ENCODE results near the gene CFAP221.

CFAP221 gene

GRCh38 chr2:119544075-119544938 is at the start of gene CFAP221:
Gene CFAP221, plus strand, starts transcription at chr2:119544449. Its CDS starts 1,683 bp downstream, at chr2:119546132.
- DNase-seq = peak; percentile 9

- DNase-seq = no peak
These were observed 48.3 kb upstream of the CFAP221 start for GRCh38 chr2:119495948-119496347.

- DNase-seq = no peak
These were observed 47.6 kb upstream of the CFAP221 start for GRCh38 chr2:119496682-119497081.

- DNase-seq = no peak
These were observed 35.5 kb upstream of the CFAP221 start for GRCh38 chr2:119508756-119509155.

- DNase-seq = no peak
These were observed 32.3 kb upstream of the CFAP221 start for GRCh38 chr2:119511989-119512388.

GRCh38 chr2:119512946-119513345 is 31.3 kb upstream of the CFAP221 start:
- no peak for DNase-seq

GRCh38 chr2:119513832-119514231 is 30.4 kb upstream of the CFAP221 start:
- DNase-seq = no peak

GRCh38 chr2:119516121-119516520 is 28.1 kb upstream of the CFAP221 start:
- no peak for DNase-seq

GRCh38 chr2:119517433-119517832 is 26.8 kb upstream of the CFAP221 start:
- DNase-seq = no peak

GRCh38 chr2:119518401-119519056 is 25.7 kb upstream of the CFAP221 start:
- no peak for DNase-seq

GRCh38 chr2:119519057-119519408 is 25.2 kb upstream of the CFAP221 start:
- DNase-seq = no peak

- no peak for DNase-seq
These were observed 23.4 kb upstream of the CFAP221 start for GRCh38 chr2:119520696-119521432.

GRCh38 chr2:119521433-119522050 is 22.7 kb upstream of the CFAP221 start:
- no peak for DNase-seq

GRCh38 chr2:119522671-119523070 is 21.6 kb upstream of the CFAP221 start:
- no peak for DNase-seq

GRCh38 chr2:119523383-119523951 is 20.8 kb upstream of the CFAP221 start:
- DNase-seq = no peak

GRCh38 chr2:119523952-119524694 is 20.1 kb upstream of the CFAP221 start, which contains the start of gene SCTR:
Gene SCTR, minus strand, starts transcription at chr2:119524483. Its CDS starts 257 bp downstream, at chr2:119524226.
- no peak for DNase-seq

GRCh38 chr2:119525614-119526013 is 18.6 kb upstream of the CFAP221 start:
- no peak for DNase-seq

- no peak for DNase-seq
These were observed 16.2 kb upstream of the CFAP221 start for GRCh38 chr2:119527999-119528398.

GRCh38 chr2:119531292-119531691 is 13.0 kb upstream of the CFAP221 start:
- DNase-seq = no peak

GRCh38 chr2:119533560-119533959 is 10.7 kb upstream of the CFAP221 start:
- DNase-seq = no peak

GRCh38 chr2:119536211-119536610 is 8.0 kb upstream of the CFAP221 start:
- no peak for DNase-seq

- DNase-seq = no peak
These were observed 7.5 kb upstream of the CFAP221 start for GRCh38 chr2:119536707-119537106.
